Mesendoderm (in vitro differentiated cells): ENCODE results near the gene GADD45A.
"Not testable (repeated sequence)": the region's sequence is repeated elsewhere in the genome, so short reads cannot be mapped to it uniquely, and the experiment has no call there.

Source experiments
- DNase-seq: peaks from one replicate; pipeline ENCODE4 v3.0.0; 2013
- H2AK5ac ChIP-seq: 2 replicates; pipeline ENCODE4 v1.6.1; 2013; ENCODE audit warnings: low read length, inconsistent platforms
- H2BK120ac ChIP-seq: 2 replicates; pipeline ENCODE4 v1.6.1; 2013; ENCODE audit warnings: low read depth, mild to moderate bottlenecking, low read length, moderate library complexity, mixed read lengths
- H2BK15ac ChIP-seq: replicated peaks from 2 replicates; pipeline ENCODE4 v1.6.1; 2013; ENCODE audit warnings: low read depth, mild to moderate bottlenecking, moderate library complexity
- H2BK5ac ChIP-seq: 2 replicates; pipeline ENCODE4 v1.6.1; 2013; ENCODE audit warnings: low read length, inconsistent platforms
- H3K18ac ChIP-seq: 2 replicates; pipeline ENCODE4 v1.6.1; 2013; ENCODE audit warnings: mild to moderate bottlenecking, low read length, mixed read lengths
- H3K23ac ChIP-seq: one replicate; pipeline ENCODE4 v1.6.1; 2013; ENCODE audit warnings: low read length
- H3K27ac ChIP-seq: 2 replicates; pipeline ENCODE4 v1.5.1; 2013; ENCODE audit warnings: low read depth, mild to moderate bottlenecking, inconsistent platforms, low read length, moderate library complexity
- H3K27me3 ChIP-seq: 2 replicates; pipeline ENCODE4 v1.6.1; 2013; ENCODE audit warnings: low read length, control low read depth, mild to moderate bottlenecking, inconsistent platforms; ENCODE audit not compliant: insufficient read depth, poor library complexity
- H3K36me3 ChIP-seq: 2 replicates; pipeline ENCODE4 v1.6.1; 2013; ENCODE audit warnings: low read length, inconsistent platforms; ENCODE audit not compliant: control insufficient read depth, insufficient read depth
- H3K4ac ChIP-seq: one replicate; pipeline ENCODE4 v1.6.1; 2013; ENCODE audit warnings: low read depth, mild to moderate bottlenecking, low read length, moderate library complexity
- H3K4me1 ChIP-seq: 2 replicates; pipeline ENCODE4 v1.6.1; 2013; ENCODE audit warnings: low read depth, low read length, inconsistent platforms; ENCODE audit not compliant: control insufficient read depth
- H3K4me2 ChIP-seq: 2 replicates; pipeline ENCODE4 v1.6.1; 2013; ENCODE audit warnings: low read length
- H3K4me3 ChIP-seq: 2 replicates; pipeline ENCODE4 v1.5.1; 2013; ENCODE audit warnings: mild to moderate bottlenecking, low read length
- H3K56ac ChIP-seq: one replicate; pipeline ENCODE4 v1.6.1; 2013; ENCODE audit warnings: low read length
- H3K79me1 ChIP-seq: 2 replicates; pipeline ENCODE4 v1.6.1; 2013; ENCODE audit warnings: low read length, inconsistent platforms
- H3K79me2 ChIP-seq: 2 replicates; pipeline ENCODE4 v1.6.1; 2013; ENCODE audit warnings: mild to moderate bottlenecking, low read length; ENCODE audit not compliant: control insufficient read depth, insufficient read depth
- H3K9ac ChIP-seq: 2 replicates; pipeline ENCODE4 v1.6.1; 2013; ENCODE audit warnings: low read length, inconsistent platforms
- H4K5ac ChIP-seq: one replicate; pipeline ENCODE4 v1.6.1; 2013; ENCODE audit warnings: low read length
- H4K8ac ChIP-seq: one replicate; pipeline ENCODE4 v1.6.1; 2013; ENCODE audit warnings: low read depth, mild to moderate bottlenecking, control low read depth, low read length, moderate library complexity
- WGBS: extraction: QIAGEN DNeasy Blood & Tissue Kit; methylation state at CpG from one replicate; pipeline ENCODE4 v1.1.7; 2013; ENCODE audit warnings: low lambda C conversion rate, missing lambda C conversion rate; ENCODE audit not compliant: insufficient coverage; ENCODE audit errors: extremely low coverage; 5-methylcytosine and 5-hydroxymethylcytosine counted together

Gene GADD45A

GRCh38 chr1:67650061-67650460, 34.9 kb upstream of the GADD45A start:
- Histone ChIP-seq H2BK120ac (no peak overlapping the region), H3K27ac (no peak overlapping the region), H4K5ac (no peak overlapping the region), H3K27me3 (no peaks in the 10 kb centered on the region), H3K9ac (no peak overlapping the region), H2AK5ac (no peak overlapping the region), H3K79me2 (no peaks in the 10 kb centered on the region), H3K4me1 (peaks cover 9% of the 10 kb centered on the region), H3K56ac (no peak overlapping the region), H3K4me2 (no peak overlapping the region), H4K8ac (no peak overlapping the region), H3K79me1 (no peaks in the 10 kb centered on the region), H2BK5ac (no peak overlapping the region), H3K4me3 (no peak overlapping the region), H3K36me3 (no peaks in the 10 kb centered on the region), H3K23ac (no peak overlapping the region), H2BK15ac (no peak overlapping the region), H3K18ac (no peak overlapping the region), H3K4ac (no peak overlapping the region)
- DNase-seq: no peak

- Histone ChIP-seq H2BK15ac (no peak overlapping the region), H3K56ac (no peak overlapping the region), H3K18ac (no peak overlapping the region), H3K9ac (no peak overlapping the region), H3K36me3 (no peaks in the 10 kb centered on the region), H3K79me2 (no peaks in the 10 kb centered on the region), H3K23ac (no peak overlapping the region), H3K79me1 (no peaks in the 10 kb centered on the region), H2AK5ac (no peak overlapping the region), H3K27me3 (no peaks in the 10 kb centered on the region), H3K4me3 (no peak overlapping the region), H3K4ac (no peak overlapping the region), H3K4me1 (peaks cover 9% of the 10 kb centered on the region), H4K5ac (no peak overlapping the region), H4K8ac (no peak overlapping the region), H3K4me2 (no peak overlapping the region), H2BK5ac (no peak overlapping the region), H2BK120ac (no peak overlapping the region), H3K27ac (no peak overlapping the region)
- peak; percentile 56 for DNase-seq
- WGBS: no CpG with 5 or more reads among the region's 3 CpGs
Measured at GRCh38 chr1:67651031-67651430, 34.0 kb upstream of the GADD45A start.

GRCh38 chr1:67652800-67653199, 32.2 kb upstream of the GADD45A start:
- Histone ChIP-seq H3K9ac (no peak overlapping the region), H3K4me1 (no peaks in the 10 kb centered on the region), H3K27me3 (no peaks in the 10 kb centered on the region), H2BK120ac (no peak overlapping the region), H3K79me1 (no peaks in the 10 kb centered on the region), H2BK15ac (no peak overlapping the region), H3K4me2 (no peak overlapping the region), H3K79me2 (no peaks in the 10 kb centered on the region), H3K4ac (no peak overlapping the region), H2AK5ac (no peak overlapping the region), H3K27ac (no peak overlapping the region), H3K56ac (no peak overlapping the region), H3K4me3 (no peak overlapping the region), H4K5ac (no peak overlapping the region), H4K8ac (no peak overlapping the region), H3K36me3 (no peaks in the 10 kb centered on the region), H2BK5ac (no peak overlapping the region), H3K18ac (no peak overlapping the region), H3K23ac (no peak overlapping the region)
- no peak for DNase-seq
- no CpG with 5 or more reads among the region's 2 CpGs for WGBS

- Histone ChIP-seq H2BK15ac (no peak overlapping the region), H3K79me2 (no peaks in the 10 kb centered on the region), H3K36me3 (no peaks in the 10 kb centered on the region), H3K27me3 (no peaks in the 10 kb centered on the region), H4K8ac (no peak overlapping the region), H3K4ac (no peak overlapping the region), H2BK5ac (no peak overlapping the region), H3K9ac (no peak overlapping the region), H2BK120ac (no peak overlapping the region), H3K23ac (no peak overlapping the region), H3K18ac (no peak overlapping the region), H3K4me3 (no peak overlapping the region), H3K79me1 (no peaks in the 10 kb centered on the region), H4K5ac (no peak overlapping the region), H2AK5ac (no peak overlapping the region), H3K4me2 (no peak overlapping the region), H3K56ac (no peak overlapping the region), H3K27ac (no peak overlapping the region), H3K4me1 (no peaks in the 10 kb centered on the region)
- no peak for DNase-seq
Measured at GRCh38 chr1:67653304-67653703, 31.7 kb upstream of the GADD45A start.

GRCh38 chr1:67655581-67655980, 29.4 kb upstream of the GADD45A start:
- Histone ChIP-seq H3K79me2 (no peaks in the 10 kb centered on the region), H2BK120ac (no peak overlapping the region), H3K27ac (no peak overlapping the region), H3K23ac (no peak overlapping the region), H3K27me3 (no peaks in the 10 kb centered on the region), H3K4ac (no peak overlapping the region), H3K18ac (no peak overlapping the region), H3K9ac (no peak overlapping the region), H3K4me2 (no peak overlapping the region), H2AK5ac (no peak overlapping the region), H3K36me3 (no peaks in the 10 kb centered on the region), H3K4me1 (no peaks in the 10 kb centered on the region), H3K56ac (no peak overlapping the region), H2BK5ac (no peak overlapping the region), H3K79me1 (no peaks in the 10 kb centered on the region), H2BK15ac (no peak overlapping the region), H4K8ac (no peak overlapping the region), H4K5ac (no peak overlapping the region), H3K4me3 (no peak overlapping the region)
- WGBS: no CpG with 5 or more reads among the region's 2 CpGs
- no peak for DNase-seq

- not testable (repeated sequence) for H3K23ac ChIP-seq, H2BK15ac ChIP-seq
Measured at GRCh38 chr1:67657152-67657551, 27.8 kb upstream of the GADD45A start.

More at GRCh38 chr1:67657152-67657551, 27.8 kb upstream of the GADD45A start:
- H3K56ac ChIP-seq, H4K8ac ChIP-seq, H3K4me2 ChIP-seq, H4K5ac ChIP-seq, H3K4me3 ChIP-seq, H3K27ac ChIP-seq, H2AK5ac ChIP-seq, H3K79me2 ChIP-seq, H3K18ac ChIP-seq, H3K36me3 ChIP-seq, DNase-seq, H3K4ac ChIP-seq, H3K27me3 ChIP-seq, H2BK5ac ChIP-seq, H3K79me1 ChIP-seq, H3K9ac ChIP-seq, H2BK120ac ChIP-seq, H3K4me1 ChIP-seq: not testable (repeated sequence)
- WGBS: no CpG with 5 or more reads among the region's 1 CpG
